Stimulated activated CD4-positive, alpha-beta T cell treated with anti-CD3 and anti-CD28 coated beads, Interleukin-4, amount 100 ng/mL, for 24 hours (primary cell): ENCODE measurements around the gene RNFT2.
"Not testable (repeated sequence)": the region's sequence is repeated elsewhere in the genome, so short reads cannot be mapped to it uniquely, and the experiment has no call there.

Source experiments
- DNase-seq: peaks from one replicate; pipeline ENCODE4 v3.0.0-alpha.2; 2020

The RNFT2 gene

DNA sequence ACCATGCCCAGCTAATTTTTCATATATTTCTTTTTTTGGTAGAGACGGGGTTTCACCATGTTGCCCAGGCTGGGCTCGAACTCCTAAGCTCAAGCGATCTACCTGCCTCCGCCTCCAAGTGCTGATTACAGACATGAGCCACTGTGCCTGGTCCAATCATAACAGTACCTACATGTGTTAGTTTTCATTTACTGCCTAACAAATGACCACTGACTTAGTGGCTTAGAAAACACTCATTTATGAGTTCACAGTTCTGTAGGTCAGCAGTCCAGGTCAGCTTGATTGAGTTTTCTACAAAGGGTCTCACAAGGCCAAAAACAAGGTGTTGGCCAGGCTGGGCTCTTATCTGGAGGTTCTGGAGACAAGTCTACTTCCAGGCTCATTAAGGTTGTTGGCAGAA is 60.6 kb downstream of the RNFT2 start:
- DNase-seq: no peak

DNA sequence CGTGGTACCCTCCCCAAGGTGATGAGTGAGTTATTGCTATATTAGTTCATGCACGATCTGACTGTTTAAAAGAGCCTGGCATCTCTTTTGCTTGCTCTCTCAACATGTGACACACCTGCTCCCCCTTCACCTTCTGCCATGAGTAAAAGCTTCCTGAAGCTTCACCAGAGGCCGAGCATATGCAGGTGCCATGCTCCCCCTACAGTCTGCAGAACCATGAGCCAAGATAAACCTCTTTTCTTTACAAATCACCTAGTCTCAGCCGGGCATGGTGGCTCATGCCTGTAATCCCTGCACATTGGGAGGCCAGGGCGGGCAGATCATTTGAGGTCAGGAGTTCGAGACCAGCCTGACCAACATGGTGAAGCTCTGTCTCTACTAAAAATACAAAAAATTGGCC is 61.8 kb downstream of the RNFT2 start:
- DNase-seq: no peak

DNA sequence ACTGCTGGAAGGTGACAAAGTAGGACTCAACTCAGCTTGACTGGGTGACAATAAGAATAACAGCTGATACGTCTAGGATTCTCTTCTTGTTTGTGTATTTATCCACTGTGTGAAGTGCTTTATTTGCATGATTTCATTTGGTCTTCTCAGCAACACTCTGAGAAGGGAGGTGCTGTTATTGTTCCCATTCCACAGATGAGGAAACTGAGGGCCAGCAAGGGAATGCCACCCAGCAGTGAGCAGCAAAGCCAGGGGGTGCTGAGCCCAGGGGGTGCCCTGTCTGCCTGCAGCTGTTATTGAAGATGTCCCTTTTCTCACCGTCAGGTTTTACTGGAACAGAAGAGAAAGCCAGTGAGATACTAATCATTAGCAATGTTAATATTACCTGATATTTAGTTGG is 62.8 kb downstream of the RNFT2 start:
- no peak for DNase-seq

DNA sequence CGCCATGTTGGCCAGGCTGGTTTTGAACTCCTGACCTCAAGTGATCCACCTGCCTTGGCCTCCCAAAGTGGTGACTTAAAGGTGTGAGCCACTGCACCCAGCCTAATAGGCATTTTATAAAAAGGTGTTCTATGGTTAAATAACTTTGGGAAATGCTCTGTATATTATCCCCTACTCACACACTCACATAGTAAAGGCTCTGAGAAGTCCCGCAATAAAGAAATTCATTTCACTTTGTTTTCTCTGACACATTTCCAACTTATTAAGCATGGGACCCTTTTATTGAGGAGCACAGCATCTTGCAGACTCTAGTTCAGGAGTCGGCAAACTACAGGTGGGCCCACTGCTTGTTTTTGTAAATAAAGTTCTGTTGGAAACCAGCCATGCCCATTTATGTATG is 63.9 kb downstream of the RNFT2 start:
- no peak for DNase-seq

DNA sequence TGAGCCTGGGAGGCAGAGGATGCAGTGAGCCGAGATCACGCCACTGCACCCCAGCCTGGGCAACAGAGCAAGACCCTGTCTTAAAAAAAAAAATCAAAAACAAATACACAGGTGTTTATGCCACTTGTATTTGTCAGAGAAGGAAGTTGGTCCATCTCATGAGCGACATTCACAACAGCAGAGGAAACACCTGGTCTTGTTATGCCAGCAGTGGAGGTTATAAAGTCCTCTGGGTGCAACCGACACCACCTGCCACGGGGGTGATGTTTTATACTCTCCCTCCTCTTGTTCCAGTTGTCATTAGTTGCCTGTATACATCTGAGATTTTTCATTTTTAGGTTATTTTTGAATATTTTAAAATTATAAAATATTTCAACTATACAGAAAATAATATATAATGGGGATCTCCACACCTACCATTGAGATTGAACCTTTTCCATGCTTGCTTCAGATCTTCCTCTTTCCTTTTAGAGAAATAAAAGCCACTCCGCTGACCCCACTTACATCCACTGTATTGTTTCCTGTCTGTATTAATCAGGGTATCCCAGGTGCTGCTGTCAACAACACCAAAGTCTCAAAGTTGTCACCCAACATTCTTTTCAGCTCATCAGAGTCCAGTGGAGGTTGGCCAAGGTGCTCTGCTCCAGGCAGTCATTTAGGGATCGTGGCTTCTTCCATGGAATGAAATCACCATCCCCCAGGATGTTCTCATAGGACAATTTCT is 65.1 kb downstream of the RNFT2 start:
- DNase-seq: no peak

DNA sequence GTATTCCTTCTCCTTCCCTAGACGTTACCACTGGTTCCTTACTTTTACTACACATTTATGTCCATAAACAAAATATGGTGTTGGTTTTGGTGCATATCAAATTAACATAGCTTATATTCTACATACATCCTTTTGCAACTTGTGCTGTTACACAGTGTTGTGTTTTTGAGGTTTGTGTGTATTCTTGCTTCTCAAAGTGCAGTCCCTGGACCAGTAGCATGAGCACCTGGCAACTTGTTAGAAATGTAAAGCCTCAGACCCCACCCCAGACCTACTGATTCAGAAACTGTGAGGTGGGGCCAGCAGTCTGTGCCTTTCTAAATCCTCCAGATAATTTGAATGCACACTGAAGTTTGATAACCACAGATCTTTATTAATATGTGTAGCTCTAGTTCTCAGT is 65.9 kb downstream of the RNFT2 start:
- no peak for DNase-seq

DNA sequence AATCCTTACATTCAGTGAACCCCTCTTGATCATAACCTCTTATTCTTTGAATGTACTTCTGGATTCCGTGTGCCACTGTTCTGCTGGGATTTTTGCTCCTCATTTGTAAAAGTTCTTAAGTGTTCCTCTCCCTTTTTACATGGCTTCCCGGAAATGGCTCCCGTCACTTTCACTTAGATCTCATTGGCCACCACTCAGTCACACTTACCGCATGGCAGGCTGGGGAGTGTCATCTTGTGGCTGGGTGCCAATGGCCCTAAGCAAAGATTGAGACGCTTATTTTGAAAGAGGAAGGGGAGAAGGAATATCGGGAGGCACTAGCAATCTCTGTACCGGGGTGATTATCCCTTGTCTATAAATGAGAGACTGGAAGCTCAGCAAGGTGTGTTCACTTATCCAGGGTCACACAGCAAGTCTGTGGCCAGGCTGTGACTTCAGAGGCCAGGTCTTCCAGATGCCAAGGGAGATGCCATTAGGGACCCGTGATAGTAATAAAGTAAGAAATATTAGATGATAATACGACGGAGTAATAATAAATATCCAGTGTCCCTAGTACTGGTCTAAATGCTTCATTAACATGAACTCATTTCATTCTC is 68.8 kb downstream of the RNFT2 start:
- no peak for DNase-seq

DNA sequence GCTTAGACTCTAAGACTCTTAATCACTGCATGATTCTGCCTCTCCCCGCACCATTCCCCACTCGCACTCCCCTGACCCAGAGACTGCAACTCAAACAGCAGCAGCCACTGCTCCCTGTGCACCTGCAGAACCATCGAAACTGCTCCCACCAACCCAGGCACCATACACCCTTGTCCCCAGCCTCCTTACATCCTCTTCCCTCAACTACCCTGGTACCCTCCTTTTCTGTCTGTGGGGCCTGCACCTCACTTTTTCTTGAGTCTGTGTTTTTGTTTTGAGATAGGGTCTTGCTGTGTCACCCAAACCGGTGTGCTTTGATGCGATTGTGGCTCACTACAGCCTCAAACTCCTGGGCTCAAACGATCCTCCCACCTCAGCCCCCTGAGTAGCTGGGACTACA is 69.4 kb downstream of the RNFT2 start:
- DNase-seq: no peak

DNA sequence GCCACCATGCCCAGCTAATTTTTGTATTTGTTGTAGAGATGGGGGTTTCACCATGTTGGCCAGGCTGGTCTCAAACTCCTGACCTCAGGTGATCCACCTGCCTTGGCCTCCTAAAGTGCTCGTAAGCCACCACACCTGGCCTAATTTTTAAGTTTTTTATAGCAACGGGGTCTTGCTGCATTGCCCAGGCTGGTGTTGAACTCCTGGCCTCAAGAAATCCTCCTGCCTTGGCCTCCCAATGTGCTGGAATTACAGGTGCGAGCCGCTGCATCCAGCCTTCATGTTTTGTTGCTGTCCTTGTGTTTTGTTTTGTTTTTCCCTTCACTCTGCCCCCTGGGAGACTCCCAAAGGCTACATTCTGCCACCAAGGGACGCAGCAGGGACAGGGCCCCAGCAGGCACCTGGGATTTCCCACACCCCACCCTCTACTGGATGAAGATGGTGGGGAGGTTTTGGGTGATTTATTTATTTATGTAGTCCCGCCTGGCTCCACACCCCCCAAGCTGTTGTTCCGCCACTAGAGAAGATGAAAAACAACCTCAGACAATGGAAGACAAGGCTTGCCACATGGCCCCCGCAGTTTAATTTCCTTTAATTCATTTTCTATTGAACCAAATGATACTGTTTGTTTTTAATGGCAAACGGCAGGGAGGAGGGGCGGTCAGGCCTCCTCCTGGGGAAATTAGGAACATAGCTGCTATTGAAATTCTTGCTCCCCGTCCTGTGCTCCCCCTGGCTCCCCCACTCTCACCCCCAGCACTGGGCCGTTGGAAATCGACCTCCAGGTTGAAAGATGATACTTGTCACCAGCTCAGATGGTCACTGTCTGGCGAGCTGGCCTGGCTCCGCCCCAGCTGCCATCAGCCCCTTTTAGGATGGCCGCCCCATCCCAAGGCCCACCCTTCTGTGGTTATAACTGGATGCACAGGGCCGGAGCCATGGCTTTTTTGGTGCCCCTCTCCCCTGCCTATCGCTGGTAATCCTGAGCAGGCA is 70.3 kb downstream of the RNFT2 start:
- DNase-seq: no peak

DNA sequence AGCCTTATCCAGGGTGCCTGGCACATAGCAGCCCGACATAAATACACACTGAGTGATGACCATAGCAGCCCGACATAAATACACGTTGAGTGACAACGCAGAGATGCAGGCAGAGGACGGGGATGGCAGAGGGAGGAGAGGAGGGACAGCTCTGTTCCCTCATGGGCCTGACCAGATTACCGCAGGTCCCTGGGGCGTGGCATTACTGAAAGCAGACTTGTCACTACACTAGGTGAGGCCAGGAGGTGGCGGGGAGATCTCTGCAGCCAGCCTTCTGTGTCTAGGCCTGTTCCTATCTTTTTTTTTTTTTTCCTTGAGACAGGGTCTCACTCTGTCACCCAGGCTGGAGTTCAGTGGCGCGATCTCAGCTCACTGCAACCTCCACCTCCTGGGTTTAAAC is 74.1 kb downstream of the RNFT2 start:
- DNase-seq: no peak

DNA sequence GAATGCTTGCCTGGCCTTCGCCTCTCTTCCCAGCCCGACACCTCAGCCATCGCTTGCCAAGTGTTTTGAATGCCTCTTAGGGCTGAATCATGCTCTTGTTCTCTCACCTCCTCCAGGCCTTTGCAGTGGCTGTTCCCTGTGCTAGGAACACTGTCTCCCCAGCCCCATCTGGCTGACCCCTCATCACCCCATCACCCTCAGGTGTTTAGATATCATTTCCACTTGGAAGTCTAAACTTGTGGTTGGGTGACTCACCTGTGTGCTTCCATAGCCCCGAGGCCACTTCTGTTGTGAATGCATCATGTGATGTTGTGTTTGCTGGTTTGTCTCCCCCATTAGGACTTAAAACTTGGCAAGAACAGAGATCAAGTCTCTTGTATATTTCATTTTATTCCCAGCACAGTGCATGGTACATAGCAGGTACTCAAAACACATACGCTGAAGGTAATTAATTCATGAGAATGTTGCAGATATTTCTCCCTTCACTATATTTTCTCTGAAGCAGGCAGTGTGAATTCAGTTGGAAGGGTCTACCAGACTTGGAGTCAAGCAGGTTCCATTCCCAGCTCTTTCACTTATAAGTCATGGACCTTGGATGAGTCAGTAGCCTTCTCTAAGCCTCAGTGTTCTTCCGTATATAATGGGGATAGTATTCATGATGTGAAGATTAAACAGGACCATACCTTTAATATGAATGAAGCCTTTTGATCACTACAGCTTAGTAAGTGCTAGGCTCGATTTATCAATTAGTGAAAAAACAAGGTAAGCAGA is 75.3 kb downstream of the RNFT2 start:
- no peak for DNase-seq

DNA sequence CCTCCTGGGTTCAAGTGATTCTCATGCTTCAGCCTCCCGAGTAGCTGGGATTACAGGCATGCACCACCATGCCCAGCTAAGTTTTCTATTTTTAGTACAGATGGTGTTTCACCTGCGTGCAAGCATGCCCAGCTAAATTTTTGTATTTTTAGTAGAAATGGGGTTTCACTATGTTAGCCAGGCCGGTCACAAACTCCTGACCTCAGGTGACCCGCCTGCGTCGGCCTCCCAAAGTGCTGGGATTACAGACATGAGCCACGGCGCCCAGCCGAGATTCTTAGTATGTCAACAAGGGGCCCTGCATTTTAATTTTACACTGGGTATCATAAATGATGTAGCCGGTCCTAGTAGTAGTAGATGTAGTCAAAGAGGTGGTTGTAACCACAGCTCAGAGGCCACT is 76.7 kb downstream of the RNFT2 start:
- DNase-seq: not testable (repeated sequence)

DNA sequence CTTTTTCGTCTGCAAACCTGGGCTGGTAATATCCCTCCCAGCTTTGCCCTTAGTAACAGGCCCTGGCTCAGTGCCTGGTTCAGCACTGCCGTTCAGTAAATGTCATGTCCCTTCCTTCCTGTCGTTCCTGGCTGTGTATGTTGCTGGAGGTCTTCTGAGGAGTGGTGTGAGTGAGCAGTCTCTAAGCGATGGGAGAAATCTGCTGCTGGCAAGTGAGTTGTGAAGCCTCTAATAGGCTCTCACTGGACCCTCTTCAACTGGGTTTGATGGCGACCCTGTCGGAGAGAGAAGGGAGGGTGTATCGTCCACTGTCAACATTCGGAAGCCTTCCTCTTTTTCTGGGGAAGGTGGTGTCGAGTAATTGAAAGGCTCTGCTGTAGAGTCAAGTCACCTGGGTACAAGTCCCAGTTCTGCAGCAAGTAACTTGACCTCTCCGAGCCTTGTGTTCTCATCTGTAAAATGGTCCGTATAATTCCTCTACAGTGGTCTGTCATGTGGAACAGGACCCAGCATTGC is 80.3 kb downstream of the RNFT2 start:
- DNase-seq: no peak

DNA sequence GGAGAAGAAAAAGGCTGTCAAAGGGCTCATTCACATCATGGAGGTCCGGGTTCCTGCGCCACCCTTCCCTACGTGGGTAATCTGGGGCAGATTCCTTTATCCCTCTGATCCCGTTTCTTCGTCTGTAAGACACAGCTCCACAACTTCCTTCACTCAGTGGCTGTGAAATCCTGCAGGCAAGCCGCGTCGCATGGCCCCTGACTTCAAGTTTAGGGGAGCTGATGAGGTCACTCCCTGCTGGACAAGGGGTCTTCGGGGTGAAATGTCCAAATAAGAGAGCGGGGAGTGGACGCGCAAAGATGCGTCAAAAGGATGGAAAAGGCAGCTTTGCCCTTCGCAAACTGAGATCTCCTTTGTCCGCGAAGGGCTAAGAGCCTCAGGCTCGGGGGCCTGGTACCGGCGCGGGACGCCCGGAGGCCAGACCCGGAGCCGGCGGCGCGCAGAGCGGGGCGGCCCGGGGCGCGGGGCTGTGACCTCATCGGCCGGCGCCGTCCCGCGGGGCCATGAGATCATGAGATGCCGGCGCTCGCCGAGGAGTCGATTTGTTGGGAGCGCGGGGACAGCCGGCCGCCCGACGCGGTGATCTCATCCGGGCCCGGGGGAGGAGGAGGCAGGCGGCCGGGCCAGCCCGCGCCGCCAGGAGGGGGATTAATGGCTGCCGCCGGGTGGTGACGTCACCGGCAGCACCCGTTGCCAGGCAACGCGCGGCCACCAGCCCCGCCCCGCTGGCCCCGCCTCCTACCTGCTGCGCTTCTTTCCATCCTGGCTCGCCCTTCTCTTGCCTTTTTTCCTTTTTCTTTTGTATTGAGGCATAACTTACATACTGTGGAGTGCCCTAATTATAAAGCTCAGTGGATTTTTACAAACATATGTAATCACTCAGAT is 81.1 kb downstream of the RNFT2 start:
- peak; percentile 86 for DNase-seq

DNA sequence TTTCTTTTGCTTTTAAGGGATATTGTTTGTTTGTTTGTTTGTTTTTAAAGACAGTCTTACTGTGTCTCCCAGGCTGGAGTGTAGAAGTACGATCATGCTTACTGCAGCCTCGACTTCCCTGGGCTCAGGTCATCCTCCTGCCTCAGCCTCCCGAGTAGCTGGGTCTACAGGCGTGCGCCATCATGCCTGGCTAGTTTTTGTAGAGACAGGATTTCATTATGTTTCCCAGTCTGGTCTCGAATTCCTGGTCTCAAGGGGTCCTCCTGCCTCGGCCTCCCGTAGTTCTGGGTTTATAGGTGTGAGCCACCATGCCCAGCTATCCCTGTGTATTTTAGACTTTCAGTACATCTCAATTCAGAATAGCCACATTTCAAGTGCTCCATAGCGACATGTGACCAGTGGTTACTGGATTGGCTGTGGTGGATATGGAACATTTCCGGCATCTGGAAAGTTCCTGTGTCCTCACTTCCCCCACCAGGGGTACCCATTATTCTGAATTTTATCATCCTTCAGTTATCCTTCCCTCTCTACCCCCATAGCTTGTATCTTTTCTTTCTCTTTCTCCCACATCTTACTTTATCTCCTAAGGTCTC is 82.0 kb downstream of the RNFT2 start:
- no peak for DNase-seq

DNA sequence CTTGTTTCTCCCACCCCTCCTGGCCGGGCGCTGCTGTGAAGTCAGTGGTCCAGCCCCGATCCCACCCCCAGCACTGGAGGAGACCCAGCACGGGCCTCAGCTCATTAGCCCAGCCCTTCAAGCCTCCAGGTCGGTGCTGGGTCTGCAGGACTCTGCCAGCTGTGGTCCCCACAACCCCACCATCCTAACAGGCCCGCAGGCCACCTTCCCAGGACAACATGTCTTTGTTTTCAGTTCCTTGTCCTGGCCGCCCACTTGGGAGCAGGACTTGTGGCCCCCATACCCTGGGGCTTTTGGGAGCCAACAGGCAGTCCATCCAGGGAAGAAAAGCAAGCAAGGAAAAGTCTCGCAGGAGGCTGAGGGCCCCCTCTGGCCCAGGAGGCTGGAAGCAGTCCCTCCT is 83.2 kb downstream of the RNFT2 start:
- no peak for DNase-seq

DNA sequence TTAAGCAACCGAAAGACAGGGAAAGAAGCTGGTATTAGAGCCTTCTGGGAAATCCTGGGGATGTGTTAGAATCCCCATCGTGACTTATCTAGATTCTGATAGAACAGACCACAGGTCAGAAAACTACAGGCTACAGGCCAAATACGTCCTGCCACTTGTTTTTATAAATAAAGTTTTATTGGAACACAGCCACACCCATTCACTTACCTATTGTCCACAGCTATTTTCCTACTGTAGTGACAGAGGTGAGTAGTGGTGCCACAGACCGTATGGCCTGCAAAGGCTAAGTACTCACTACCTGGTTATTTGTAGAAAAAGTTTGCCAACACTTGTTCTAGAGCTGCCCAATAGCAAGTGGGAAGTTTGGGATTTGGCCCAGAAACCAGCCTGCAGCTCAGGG is 89.3 kb downstream of the RNFT2 start:
- DNase-seq: no peak

DNA sequence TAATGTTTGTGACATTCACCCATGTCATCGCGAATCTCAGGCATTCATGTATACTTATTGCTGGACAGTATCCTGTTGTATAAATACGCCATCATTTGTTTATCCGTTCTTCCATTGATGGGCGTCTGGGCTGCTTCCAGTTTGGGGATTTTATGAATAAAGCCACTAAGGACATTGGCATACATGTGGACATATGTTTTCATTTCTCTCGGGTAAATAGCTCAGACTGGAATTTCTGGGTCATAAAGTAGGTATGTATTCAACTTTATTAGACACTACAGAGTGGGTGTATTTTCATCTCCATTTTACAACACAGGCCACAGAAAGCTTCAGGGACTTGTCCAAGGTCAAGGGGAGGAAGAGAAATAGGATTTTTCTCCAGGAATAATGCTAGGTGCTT is 94.2 kb downstream of the RNFT2 start:
- DNase-seq: no peak

DNA sequence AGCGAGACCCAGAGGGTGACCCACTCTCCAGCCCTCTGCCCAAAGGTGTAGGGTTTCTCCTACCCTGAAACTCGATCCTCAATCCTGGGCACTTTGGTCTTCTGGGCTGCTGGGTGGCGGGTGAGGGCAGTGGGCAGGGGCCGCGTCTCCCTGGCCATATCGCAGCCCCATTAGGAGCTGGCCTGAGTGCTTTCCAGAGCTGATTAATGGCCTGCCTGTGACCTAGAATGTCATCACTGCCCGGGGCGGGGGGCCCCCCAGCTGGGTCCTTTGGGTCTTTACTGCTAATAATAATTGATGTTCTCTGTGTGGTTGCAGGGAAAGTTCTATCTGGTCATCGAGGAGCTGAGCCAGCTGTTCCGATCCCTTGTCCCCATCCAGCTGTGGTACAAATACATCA is 95.4 kb downstream of the RNFT2 start:
- no peak for DNase-seq

DNA sequence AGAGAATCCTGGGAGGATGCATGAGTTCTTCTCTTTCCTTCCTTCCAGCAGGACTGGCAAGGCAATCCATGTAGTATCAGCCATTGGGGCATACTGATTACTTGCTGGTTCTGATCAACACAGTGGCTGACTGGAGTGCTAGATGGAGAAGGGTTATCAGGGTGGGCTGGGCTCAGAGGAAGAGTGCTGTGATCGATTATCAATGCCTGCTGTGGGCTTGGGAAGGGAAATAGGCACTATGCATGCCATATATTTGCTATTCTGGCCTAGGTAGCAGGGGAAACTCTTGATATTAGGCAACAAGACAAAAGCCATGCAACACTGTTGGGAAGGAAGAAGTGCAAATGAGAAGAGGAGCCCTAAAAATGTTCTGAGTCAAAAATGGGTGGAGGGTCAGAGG is 97.4 kb downstream of the RNFT2 start:
- DNase-seq: no peak

DNA sequence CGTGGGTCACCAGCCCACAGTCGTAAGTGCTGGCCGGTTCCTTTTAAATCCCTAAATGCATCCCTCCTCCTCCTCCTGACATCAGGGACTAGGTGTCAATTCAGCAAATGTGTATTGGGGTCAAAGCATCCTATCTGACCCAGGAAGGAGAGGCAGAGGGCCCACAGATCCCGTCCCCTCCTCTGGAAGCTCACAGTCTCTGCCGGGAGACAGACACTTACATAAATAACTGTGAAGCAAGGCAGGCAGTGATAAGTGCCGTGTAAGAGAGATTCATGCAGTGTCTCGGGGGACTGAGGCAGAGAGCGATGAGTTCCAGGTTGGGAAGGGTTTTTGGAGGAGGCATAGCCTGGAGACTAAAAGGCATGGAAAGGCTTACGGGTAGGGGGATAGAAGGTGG is 99.0 kb downstream of the RNFT2 start:
- DNase-seq: no peak
